HG02610 (cell line): Measurements from ENCODE around the gene NLRC5.
"Not testable (repeated sequence)": the region's sequence is repeated elsewhere in the genome, so short reads cannot be mapped to it uniquely, and the experiment has no call there.

Experiments used
- ATAC-seq: cut with Tn5 transposase; IDR thresholded peaks from one replicate; pipeline ENCODE4 v1.9.1; 2021; ENCODE audit warnings: mild to moderate bottlenecking, moderate library complexity; ENCODE audit not compliant: unreplicated experiment

Gene NLRC5

DNA sequence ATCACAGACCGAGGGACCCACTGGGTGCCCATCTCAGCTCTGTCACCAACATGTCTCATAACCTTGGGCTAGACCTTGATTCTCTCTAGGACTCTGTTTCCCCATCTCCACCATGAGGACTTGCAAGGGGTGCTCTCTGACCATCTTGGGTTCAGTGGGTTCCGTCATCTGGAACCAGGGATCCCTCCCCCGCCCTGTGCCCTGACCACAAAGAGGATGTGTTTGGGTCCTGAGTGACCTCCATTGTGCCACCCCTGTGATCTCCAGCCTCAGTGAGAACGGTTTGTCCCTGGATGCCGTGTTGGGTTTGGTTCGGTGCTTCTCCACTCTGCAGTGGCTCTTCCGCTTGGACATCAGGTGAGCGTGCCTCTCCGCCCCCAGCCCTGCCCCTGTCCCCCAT lies 53.9 kb downstream of the NLRC5 start:
- ATAC-seq: no peak

DNA sequence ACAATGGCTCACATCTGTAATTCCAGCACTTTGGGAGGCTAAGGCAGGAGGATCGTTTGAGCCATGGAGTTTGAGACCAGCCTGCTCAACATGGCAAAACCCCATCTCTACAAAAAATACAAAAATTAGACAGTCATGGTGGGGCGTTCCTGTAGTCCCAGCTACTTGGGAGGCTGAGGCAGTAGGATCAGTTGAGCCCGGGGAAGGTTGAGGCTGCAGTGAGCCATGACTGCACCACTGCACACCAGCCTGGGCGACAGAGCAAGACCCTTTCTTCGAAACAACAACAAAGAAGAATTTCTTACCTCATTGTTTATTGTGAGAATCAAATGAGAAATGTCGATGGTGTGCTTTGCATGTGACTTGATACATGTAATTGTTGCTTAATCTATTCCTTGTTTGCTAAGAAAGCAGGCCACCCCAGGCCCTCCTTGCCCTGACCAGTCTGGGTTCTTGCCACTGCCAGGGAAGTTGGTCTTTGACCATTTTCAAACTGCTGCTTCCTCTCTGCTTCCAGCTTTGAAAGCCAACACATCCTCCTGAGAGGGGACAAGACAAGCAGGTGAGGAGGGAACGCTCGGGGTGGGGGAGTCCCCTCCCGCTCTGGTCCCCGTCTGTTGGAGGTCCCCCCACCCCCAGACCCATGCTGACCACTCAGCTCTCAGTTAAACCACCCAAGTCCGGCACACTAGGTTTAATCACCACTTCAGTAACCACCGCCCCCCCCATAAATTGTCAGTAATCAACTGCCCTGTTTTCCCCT lies 55.8 kb downstream of the NLRC5 start:
- no peak for ATAC-seq

DNA sequence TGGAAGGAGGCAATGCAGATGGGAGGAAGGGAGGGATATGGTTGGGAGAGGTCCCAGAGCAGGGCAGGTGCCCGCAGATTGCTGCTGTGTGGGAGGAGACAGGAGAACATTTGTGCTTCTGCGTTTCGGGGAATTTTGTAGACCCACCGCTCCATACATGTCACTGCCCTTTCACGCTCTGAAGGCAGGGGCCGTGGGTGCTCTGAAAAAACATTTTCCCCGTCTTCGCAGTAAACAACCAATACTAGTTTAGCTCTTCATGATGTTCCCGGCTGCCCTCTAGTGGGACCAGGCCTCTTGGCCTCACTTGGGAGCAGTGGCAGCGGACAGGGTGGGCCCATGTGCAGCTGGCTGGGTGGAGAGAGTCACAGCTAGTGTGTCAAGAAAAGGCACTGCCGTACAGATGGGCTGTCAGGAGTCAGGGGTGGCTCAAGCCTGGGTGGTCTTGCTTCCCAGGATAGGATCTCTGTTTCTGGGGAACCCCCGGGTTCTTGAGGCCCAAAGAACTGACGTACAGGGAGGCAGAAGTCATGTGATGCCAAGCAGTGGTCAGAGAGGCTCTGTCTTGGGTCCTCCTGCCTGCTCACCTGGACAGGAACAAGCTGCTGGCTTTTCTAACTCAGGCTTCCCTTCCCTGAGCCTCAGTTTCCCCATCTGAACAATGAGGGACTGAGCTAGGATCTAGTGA lies 56.5 kb downstream of the NLRC5 start:
- no peak for ATAC-seq

DNA sequence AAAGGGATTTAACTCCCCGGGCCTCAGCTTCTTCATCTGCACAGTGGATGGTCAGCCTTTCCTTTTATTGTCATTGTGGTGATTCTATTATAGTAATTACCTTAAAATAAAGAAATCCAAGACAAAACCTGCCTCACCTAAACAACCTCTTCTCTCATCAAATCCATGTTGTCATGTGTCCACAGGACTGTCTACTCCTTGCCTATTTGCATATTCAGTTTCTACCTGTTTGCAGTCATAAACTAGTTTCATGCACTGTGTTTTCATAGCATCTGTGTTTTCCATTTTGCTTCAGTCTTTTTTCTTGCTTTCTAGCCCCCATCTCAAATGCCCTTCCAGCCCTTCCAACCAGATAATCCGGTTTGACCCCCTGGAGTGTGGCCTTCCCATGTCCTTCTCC lies 58.7 kb downstream of the NLRC5 start:
- ATAC-seq: no peak

DNA sequence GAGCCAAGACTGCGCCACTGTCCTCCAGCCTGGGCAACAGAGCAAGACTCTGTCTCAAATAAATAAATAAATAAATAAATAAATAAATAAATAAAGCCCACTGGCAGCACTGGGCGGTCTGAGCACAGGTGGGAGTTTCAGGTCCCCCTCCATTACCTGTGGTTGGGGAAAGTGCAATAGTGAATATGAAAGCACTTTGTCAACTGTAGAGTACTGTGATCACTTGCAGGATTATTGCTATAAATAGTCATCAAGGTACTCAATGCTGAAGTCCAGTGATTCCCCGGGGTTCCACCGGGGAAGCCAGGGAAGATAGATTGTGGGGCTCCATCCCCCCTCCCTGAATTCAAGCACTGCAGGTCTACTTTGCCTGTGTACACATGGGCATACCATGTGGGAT lies 60.3 kb downstream of the NLRC5 start:
- ATAC-seq: peak; percentile 67

DNA sequence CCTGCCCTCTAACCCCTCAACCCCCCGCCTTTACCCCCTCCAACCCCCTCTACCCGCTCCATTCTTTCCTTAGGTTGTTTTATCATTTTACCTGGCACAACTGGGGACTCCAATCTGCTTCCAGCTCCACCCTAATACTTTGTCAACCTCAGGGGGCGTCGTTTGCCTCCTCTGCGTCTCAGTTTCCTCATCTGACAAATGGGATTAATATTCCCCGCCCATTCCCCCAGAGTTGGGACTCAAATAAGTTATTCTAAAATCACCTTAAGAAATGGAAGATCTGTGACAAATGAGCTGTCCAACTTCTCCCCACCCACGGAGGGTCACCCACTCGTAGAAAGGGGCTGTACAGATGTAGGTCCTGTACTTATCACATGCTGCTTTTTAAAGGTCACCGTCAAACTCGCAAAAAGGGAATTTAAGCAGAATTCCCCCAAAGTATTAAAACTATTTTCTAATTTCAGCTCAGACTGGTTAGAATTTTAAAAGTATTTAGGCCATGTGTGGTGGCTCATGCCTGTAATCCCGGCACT lies 62.4 kb downstream of the NLRC5 start:
- ATAC-seq: no peak

DNA sequence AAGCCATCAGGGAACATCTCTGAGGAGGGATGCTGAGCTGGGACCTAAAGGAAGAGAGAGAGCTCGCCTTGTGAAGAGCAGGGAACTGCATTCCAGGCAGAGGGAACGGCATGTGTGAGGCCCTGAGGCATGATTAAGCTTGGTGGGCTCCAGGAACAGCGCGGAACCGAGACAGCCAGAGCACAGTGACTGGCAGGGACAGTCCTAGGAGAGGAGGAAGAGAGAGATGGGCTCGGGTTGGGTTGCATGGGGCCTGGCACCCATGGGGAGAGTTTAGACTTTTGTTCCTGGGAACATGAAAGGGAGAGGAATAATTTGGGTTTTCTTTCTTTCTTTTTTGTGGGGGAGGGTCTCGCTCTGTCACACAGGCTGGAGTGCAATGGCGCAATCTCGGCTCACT lies 63.8 kb downstream of the NLRC5 start:
- no peak for ATAC-seq

DNA sequence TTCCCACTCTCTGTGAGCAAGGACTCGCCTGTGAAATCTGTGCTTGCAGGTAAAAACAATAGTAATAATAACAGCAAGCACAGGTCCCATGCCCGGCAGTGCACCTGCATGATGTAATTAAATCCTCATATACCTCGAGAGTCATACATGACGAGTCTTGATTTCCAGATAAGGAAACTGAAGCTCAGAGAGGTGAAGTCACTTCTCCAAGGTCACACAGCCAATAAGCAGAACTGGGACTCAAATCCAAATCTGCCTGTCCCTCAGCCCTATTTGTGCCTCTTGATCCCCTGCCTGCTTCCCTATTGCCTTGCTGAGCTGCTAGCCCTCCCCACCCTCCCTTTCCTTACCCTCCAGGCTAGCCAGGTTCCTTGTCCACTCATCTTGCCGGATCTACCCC lies 65.0 kb downstream of the NLRC5 start:
- no peak for ATAC-seq

DNA sequence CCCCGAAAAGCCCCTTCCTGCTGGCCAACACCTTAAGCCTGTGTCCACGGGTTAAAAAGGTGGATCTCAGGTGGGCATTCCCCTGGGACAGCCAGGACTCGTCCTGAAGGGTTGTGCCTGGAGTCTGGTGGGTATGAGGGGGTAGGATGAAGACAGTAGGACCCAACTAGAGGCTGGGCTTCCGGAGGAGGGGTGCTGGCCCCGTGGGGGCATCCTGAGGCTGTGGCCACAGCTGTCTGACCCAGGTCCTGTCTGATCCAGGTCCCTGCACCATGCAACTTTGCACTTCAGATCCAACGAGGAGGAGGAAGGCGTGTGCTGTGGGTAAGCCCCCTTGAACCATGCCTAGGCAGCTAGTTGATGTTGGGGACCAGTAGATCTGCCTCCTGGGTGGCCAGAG lies 65.4 kb downstream of the NLRC5 start:
- ATAC-seq: no peak

DNA sequence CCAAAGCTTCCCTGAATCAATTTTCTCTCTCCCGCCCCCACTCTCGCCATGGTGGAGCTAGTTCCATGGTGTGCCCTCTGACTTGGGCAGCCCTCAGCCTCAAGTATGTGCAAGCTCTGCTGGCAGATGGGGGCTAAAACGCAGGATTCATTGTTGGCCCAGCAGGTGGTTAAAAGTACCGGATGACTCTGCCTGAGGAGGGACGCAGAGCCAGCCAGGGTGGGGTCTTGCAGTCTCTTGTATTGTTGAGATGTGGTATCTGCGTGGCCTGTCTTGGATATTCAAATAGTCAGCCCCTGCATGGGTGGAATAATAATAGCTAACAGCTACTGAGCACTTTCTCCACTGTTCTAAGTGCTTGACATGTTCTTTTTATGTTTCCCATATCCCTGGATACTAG lies 66.3 kb downstream of the NLRC5 start:
- no peak for ATAC-seq

DNA sequence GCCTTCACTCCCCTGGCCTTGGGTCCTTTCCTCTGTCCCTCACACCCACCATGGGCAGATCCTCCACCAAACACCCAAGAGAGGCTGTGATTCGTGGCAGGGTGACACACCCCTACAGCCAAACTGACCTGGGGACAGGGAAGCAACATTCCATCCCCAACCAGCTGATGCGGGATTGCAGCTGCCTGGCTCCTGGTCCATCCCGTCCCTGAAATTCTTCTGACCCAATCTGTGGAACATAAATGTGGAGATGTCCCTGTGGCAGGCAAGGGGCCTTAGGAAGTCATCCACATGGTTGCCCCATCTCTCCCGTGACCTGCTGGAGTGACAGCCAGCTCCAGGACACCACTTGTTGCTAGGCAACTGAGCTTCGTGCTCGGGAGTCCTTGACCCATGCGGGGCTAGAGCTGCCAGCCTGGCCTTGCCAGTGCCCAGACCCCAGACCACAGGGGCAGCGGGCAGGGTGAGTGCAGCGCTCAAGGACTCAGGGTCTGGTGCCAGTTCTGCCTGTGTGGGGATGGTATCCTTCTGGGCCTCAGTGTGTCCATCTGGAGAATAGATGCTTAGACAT lies 69.0 kb downstream of the NLRC5 start:
- ATAC-seq: no peak

DNA sequence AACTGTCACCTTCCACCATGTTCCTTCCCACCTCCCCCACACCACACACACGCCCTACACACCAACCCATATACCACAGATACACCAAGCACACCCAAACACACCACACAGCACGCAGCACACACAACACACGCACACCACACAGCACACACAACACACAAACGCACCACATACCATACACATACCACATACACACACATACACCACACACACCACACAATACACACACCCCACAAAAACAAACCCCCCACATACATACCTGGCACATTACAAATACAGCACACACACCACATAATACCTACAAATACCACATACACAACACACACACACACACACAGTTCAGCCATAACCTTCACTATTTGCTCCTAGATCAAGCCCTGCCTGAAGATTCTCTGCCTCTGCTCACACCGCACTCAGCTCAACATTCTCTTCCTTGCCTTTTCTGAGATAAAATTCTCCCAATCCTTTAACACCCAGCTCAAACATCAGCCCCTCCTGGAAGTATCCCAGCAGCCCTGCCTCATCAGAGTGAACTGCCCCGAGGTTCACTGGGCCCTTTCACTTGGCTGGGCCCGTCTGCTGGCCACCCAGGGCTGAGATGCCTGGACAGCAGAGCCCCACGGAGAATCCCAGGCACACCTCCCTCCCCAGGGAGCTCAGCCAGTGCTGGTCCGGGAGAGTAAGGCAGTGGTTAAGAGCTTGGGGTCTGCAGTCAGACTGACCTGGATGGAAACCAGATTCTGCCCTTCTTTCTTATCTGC lies 71.1 kb downstream of the NLRC5 start:
- no peak for ATAC-seq

DNA sequence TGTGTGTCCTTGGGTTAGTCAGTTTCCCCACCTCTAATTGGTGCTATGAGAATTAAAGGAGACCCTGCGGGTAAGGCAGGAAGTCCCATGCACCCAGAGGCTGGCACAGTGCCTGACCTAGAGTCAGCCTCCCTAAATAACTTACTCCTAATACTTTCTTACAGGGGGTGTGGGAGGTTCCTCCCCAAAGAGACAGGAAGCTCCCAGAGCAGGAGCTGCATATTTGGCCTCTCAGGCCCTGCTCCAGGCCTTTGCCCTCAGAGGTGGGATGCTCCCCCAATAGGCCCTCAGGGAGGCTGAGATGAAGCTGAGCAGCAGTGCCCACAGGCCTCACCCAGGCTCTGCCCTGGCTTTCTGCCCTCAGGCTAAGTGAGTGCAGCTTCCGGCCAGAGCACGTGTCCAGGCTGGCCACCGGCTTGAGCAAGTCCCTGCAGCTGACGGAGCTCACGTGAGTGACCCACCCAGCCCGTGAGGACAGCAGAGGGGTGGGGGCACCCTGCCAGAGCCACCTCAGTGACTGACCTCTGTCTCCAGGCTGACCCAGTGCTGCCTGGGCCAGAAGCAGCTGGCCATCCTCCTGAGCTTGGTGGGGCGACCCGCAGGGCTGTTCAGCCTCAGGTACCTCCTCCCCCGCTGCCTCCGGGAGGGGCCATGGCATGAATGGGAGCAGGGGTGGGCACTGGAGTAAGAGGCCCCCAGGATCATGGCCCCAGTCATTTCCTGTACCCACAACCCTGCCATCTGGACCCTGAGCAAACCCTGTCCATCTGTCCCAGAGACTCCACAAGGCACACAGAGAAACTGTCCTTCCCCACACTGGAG lies 71.9 kb downstream of the NLRC5 start:
- ATAC-seq: no peak

DNA sequence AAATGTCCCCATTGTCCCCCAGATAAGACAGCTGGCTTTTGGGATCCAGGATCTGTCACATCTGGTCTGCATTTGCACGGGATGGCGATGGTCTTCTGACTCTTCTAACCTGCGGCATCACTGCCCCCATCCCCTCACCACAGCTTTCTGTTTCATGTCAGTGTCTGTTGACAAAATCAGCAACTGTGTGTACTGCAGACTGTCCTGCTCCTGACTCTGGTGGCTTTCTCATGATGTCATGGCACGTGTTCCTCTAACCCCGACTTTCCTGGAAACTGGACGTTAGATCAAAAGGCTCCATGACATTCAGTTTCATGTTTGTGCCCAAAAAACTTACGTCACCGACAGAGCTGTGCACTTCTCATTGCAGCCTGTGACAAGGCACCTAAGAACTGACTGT lies 73.0 kb downstream of the NLRC5 start:
- no peak for ATAC-seq

DNA sequence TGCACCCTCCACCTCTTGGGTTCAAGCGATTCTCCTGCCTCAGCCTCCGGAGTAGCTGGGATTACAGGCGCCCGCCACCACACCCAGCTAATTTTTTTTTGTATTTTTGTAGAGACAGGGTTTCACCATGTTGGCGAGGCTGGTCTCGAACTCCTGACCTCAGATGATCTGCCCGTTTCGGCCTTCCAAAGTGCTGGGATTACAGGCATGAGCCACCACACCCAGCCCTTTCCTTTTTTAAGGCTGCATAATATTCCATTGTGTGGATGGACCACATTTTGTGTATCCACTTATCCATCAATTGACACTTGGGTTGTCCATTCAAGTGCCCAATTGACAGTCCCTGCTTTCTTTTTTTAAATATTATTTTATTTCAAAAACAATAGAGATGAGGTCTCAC lies 73.8 kb downstream of the NLRC5 start:
- not testable (repeated sequence) for ATAC-seq

DNA sequence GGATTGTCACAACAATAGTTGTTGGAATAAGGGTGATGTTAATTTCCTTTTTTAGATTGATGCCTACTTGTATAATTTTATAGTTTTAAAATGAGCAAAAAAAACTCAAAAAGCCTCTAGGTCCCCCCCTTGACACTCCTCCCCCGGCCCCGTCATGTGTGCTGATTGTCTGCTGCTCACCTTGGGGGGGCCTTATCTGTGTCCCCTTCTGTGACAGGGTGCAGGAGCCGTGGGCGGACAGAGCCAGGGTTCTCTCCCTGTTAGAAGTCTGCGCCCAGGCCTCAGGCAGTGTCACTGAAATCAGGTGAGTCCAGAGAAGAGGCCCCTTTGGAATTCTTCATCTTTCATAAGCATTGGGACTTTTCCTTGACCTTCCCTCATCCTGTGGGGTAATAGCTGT lies 75.6 kb downstream of the NLRC5 start:
- ATAC-seq: no peak

DNA sequence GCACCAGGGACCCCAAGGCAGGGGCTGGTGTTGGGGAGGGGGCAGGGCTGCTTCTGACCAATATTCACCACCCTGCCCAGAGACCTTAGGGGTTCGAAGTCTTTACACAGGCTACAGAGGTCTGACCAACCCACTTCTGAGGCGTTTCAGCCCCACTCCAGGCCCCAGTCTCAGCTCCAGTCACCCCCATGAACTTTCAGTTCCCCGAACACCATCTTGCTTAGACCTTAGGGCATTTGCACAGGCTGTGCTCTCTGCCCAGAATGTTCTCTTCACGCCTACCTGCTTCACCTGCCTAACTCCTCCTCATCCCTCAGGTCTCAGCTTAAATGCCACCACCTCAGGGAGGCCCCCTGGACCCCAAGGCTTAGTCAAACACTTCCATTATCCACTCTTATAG lies 77.3 kb downstream of the NLRC5 start:
- ATAC-seq: no peak

DNA sequence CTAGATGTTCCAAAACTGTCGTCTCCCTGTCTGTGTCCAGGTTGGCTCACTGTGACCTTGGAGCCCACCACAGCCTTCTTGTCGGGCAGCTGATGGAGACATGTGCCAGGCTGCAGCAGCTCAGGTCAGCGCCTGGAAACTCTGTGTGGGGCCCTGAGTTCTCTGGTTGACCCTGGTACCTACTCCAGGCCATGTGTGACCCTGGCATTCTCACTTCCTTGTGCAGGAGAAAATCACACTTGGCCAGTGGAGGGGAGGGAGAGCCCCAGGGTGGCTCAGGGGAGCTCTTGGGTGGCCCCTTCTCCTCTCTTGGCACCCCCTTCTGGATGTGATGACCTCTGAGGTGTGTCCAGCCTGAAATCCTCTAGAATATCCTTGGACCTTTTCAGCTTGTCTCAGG lies 78.0 kb downstream of the NLRC5 start:
- no peak for ATAC-seq

DNA sequence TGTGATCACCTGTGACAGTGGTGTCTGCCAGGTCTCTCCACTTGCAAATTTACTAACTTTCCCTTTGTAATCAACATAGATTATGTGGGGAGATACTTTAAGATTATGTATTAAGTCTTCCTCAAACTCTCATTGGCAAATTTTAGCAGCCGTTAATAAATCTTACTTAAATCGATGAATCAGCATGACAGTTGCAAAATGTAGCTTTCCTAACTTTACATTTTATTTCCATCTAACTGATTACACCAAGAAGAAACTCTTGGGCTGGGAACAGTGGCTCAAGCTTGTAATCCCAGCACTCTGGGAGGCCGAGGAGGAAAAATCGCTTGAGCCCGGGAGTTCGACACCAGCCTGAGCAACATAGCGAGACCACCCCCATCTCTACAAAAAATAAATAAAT lies 79.7 kb downstream of the NLRC5 start:
- no peak for ATAC-seq

DNA sequence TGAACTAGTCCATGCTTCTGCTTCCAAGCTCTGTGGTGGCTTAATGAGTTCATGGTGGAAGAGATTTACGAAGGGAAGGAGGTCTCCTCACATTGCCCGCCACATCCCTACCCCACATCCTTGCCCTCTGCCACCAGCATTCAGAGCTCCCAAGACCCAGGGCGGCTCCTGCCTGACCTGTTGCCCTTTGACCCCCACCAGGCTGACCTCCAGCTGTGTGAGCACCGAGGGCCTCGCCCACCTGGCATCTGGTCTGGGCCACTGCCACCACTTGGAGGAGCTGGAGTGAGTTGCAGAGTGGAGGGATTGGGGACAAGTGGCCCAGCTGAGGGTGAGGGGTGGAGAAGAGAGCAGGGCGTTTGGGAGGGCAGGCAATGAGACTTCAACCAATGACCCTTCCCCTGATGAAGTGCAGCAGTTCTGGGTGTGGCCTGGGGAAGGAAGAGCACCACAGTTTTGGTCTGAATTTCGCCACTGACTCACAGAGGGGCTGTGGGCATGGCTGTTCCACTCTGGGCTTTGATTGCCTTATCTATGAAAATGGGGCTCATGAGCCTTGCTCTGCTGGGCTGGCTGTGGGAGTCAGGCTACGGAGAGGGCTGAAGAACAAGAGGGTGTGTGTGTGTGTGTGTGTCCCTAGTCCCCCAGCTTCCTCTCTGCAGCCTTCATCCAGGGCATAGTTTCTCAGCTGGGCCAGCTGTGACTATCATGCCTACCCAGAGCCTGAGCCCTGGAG lies 80.4 kb downstream of the NLRC5 start:
- no peak for ATAC-seq
